RWPE2 (cell line): ENCODE data around the gene C6orf58.

Experiments
- ATAC-seq: fragments of 200-7000 bp; cut with Tn5 transposase; 3 replicates; pipeline ENCODE4 v1.9.1; 2021; ENCODE audit warnings: low read depth
- DNase-seq: peaks from one replicate; pipeline ENCODE4 v3.0.0-alpha.2; 2020; ENCODE audit warnings: low spot score
- H3K27ac ChIP-seq: fragments of 450-650 bp; 2 replicates; pipeline ENCODE4 v1.5.1; 2017; ENCODE audit warnings: mild to moderate bottlenecking; ENCODE audit not compliant: poor library complexity, severe bottlenecking
- H3K27me3 ChIP-seq: fragments of 250-450 bp; sonication (Bioruptor Pico); 2 replicates; pipeline ENCODE4 v1.5.1; 2021; ENCODE audit warnings: mild to moderate bottlenecking, moderate library complexity; ENCODE audit not compliant: insufficient read depth, poor library complexity, severe bottlenecking
- H3K36me3 ChIP-seq: fragments of 250-450 bp; sonication (Bioruptor Pico); 2 replicates; pipeline ENCODE4 v1.5.1; 2020; ENCODE audit warnings: low read depth, mild to moderate bottlenecking, moderate library complexity
- H3K4me1 ChIP-seq: fragments of 250-450 bp; sonication (Bioruptor Pico); 2 replicates; pipeline ENCODE4 v1.5.1; 2021; ENCODE audit warnings: mild to moderate bottlenecking, moderate library complexity; ENCODE audit not compliant: insufficient read depth, poor library complexity, severe bottlenecking
- H3K4me3 ChIP-seq: fragments of 250-450 bp; sonication (Bioruptor Pico); 2 replicates; pipeline ENCODE4 v1.5.1; 2021; ENCODE audit warnings: mild to moderate bottlenecking, moderate library complexity; ENCODE audit not compliant: severe bottlenecking
- H3K9me3 ChIP-seq: fragments of 250-450 bp; sonication (Bioruptor Pico); 2 replicates; pipeline ENCODE4 v1.5.1; 2021; ENCODE audit warnings: mild to moderate bottlenecking, moderate library complexity; ENCODE audit not compliant: severe bottlenecking
- TF ChIP-seq, protein P1 (sequence below): fragments of 450-650 bp; IDR thresholded peaks from one replicate; pipeline ENCODE4 v1.5.1; 2017; ENCODE audit warnings: mild to moderate bottlenecking, moderate library complexity; ENCODE audit not compliant: poor library complexity, severe bottlenecking

C6orf58 gene

DNA sequence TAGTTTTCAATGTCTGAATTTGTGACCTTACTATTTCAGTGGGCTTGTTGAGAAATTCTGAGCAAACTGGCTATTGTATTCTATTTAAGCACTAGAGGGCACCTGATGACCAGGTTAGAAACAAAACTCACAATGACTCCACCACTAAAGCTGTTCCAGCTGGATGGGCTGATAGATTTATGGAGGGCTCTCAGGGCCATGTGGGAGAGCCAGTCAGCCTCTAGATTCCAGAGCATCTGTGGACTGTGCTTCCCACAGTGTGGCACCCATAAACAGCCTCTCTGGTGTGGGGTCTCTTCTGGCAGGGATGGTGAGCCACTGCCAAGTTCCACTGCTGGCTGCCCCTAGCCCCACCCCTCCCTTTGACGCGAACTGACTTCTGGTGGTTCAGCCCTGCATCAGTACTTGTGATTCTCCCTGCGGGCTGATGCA lies 29.2 kb downstream of the C6orf58 start:
- peaks cover 3% of the 10 kb centered on the region for H3K9me3 ChIP-seq
- ATAC-seq (peak; percentile 64; the same call in 2 of the 3 replicates), DNase-seq (no peak)
- no peaks in the 10 kb centered on the region for H3K27me3 ChIP-seq
- no peaks in the 10 kb centered on the region for H3K36me3 ChIP-seq
- H3K4me3 ChIP-seq, result no peak overlapping the region
- H3K4me1 ChIP-seq, result no peaks in the 10 kb centered on the region
- TF ChIP-seq, protein P1, sequence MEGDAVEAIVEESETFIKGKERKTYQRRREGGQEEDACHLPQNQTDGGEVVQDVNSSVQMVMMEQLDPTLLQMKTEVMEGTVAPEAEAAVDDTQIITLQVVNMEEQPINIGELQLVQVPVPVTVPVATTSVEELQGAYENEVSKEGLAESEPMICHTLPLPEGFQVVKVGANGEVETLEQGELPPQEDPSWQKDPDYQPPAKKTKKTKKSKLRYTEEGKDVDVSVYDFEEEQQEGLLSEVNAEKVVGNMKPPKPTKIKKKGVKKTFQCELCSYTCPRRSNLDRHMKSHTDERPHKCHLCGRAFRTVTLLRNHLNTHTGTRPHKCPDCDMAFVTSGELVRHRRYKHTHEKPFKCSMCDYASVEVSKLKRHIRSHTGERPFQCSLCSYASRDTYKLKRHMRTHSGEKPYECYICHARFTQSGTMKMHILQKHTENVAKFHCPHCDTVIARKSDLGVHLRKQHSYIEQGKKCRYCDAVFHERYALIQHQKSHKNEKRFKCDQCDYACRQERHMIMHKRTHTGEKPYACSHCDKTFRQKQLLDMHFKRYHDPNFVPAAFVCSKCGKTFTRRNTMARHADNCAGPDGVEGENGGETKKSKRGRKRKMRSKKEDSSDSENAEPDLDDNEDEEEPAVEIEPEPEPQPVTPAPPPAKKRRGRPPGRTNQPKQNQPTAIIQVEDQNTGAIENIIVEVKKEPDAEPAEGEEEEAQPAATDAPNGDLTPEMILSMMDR, result peak; percentile 55
- no peak overlapping the region for H3K27ac ChIP-seq

DNA sequence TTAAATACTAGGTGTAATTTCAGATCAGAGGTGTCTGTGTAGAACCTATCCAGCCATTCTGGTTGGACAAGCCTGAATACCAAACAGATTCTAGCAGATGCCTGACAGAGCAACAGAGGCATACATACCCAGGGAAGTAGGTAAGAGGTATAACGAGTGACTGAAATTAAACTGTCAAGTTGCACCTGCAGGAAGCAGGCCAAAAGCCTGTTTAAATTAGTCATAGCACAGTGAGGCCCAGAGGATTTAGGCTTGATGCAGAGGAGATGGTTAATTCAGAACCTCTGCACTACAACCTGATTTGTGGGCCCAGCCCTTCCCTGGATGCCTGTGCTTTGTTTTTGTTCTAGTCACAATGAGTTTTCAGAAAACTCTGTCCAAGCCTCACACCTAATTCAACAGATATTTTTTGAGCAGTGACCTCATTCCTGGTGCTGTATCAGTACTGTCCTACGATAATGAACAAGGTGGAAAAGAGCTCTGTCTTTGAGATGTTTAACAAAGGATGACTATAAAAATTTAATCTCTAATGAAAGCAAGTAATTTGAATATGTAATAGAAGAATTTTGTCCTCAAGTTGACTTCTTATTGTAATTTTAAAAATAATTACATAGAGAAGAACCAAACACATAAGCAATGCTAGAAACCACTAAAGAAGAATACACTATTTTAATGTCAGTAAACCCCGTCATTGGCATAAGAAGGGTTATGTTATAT lies 31.7 kb downstream of the C6orf58 start:
- Histone ChIP-seq H3K4me1 (no peaks in the 10 kb centered on the region), H3K9me3 (no peaks in the 10 kb centered on the region), H3K4me3 (no peak overlapping the region), H3K36me3 (no peaks in the 10 kb centered on the region), H3K27ac (no peak overlapping the region), H3K27me3 (no peaks in the 10 kb centered on the region)
- DNase-seq (no peak), ATAC-seq (0 out of 3 replicates have a peak, but pooled peaks have one; percentile 25)
- TF ChIP-seq, protein P1, result no peak

DNA sequence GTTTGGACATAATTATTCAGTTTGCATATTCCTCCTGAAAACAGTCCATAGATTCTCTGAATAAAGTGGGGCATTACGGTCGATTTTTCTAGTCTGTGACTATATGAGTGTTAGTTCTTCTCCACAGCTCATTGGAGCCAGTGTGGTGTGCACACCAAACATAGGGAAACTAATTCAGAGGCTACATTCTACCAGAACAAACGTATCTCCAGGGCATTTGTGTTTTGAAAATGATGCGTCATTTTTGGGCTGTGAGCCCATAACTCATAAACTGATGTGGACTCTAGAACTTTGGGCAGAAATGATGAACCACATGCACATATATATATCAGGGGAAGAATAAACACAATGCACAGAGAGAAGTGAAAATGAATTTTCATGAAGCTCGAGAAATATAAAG lies 41.8 kb downstream of the C6orf58 start:
- peak; percentile 84 for ATAC-seq
- TF ChIP-seq, protein P1, result no peak
- H3K4me3 ChIP-seq, result no peak overlapping the region

DNA sequence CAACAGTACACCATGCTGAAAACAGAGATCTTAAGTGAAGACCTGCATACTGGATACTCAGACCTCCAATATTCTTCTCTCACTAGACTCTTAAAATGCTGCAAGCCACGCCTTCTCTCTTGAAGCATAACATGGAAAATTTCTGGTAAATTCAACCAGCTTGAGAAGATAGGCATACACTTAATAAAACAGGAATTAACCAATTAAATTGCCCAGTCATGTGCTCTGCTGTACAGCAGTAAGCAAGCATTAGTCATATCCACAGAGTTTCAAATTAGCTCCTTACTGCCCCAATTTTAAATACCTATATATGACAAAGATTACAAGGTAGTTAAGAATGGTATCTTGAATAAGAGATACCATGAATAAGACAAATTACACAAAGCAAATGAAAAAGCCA lies 53.8 kb downstream of the C6orf58 start:
- no peaks in the 10 kb centered on the region for H3K4me1 ChIP-seq
- TF ChIP-seq, protein P1, result no peak
- H3K9me3 ChIP-seq, result no peaks in the 10 kb centered on the region
- DNase-seq (no peak), ATAC-seq (no peak)
- no peak overlapping the region for H3K4me3 ChIP-seq
- H3K27ac ChIP-seq, result no peak overlapping the region
- H3K36me3 ChIP-seq, result no peaks in the 10 kb centered on the region
- peaks cover 15% of the 10 kb centered on the region for H3K27me3 ChIP-seq

More for the DNA sequence above, 41.8 kb downstream of the C6orf58 start:
- no peaks in the 10 kb centered on the region for H3K36me3 ChIP-seq
- H3K4me1 ChIP-seq, result no peaks in the 10 kb centered on the region
- peaks cover 2% of the 10 kb centered on the region for H3K27me3 ChIP-seq
- no peak overlapping the region for H3K27ac ChIP-seq
- H3K9me3 ChIP-seq, result no peaks in the 10 kb centered on the region
- no peak for DNase-seq

DNA sequence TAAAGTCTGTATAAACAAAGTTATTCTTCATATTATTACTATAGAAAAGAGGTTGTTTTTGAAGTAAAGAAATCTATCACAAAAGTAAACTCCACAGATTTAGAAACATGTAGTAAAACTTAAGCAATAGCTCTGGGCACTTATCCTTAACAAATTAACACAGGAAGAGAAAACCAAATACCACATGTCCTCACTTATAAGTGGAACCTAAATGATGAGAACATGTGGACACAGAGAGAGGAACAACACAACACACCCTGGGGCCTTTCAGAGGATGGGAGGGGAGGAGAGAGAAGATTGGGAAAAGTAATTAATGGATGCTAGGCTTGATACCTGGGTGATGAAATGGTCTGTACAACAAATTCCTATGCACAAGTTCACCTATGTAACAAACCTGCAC lies 57.2 kb downstream of the C6orf58 start:
- no peaks in the 10 kb centered on the region for H3K4me1 ChIP-seq
- DNase-seq, result no peak
- H3K27me3 ChIP-seq, result peaks cover 12% of the 10 kb centered on the region
- H3K27ac ChIP-seq, result no peak overlapping the region
- TF ChIP-seq, protein P1, result no peak
- H3K36me3 ChIP-seq, result no peaks in the 10 kb centered on the region
- no peak overlapping the region for H3K4me3 ChIP-seq
- H3K9me3 ChIP-seq, result no peaks in the 10 kb centered on the region
- ATAC-seq, result no peak
